Naive B cell (primary cell): ENCODE measurements around the gene SDK1. TPM values are rescaled to one million over a fixed set of nuclear protein-coding genes. Genes with fewer than 3 reads are reported as not detected.

ENCODE experiments used
- ATAC-seq, 2 donors: fragments of 150-1000 bp; cut with Tn5 transposase; 2 replicates each; pipeline ENCODE4 v1.10.0; 2021; ENCODE audit warnings: low read depth in 2 of 2, mild to moderate bottlenecking in 2 of 2, moderate library complexity in 2 of 2
- DNase-seq: peaks from one replicate; pipeline ENCODE4 v3.0.0; 2022
- H3K27ac Mint-ChIP-seq, 6 donors: one replicate each; pipeline ENCODE4 v1.8.0; 2020 to 2022; ENCODE audit warnings: mild to moderate bottlenecking in 6 of 6, mixed read lengths in 6 of 6, moderate library complexity in 5 of 6, inconsistent platforms in 2 of 6
- H3K27me3 Mint-ChIP-seq, 3 donors: one replicate each; pipeline ENCODE4 v1.8.0; 2021 to 2022; ENCODE audit warnings: mixed read lengths in 3 of 3, mild to moderate bottlenecking in 1 of 3
- H3K36me3 Mint-ChIP-seq, 2 donors: one replicate each; pipeline ENCODE4 v1.8.0; 2020 to 2022; ENCODE audit warnings: mixed read lengths in 2 of 2, inconsistent platforms in 1 of 2, mild to moderate bottlenecking in 1 of 2
- H3K4me1 Mint-ChIP-seq, 3 donors: one replicate each; pipeline ENCODE4 v1.8.0; 2020 to 2022; ENCODE audit warnings: mixed read lengths in 3 of 3, inconsistent platforms in 1 of 3, mild to moderate bottlenecking in 1 of 3, moderate library complexity in 1 of 3
- H3K4me3 Mint-ChIP-seq, 8 donors: one replicate each; pipeline ENCODE4 v1.8.0; 2020 to 2022; ENCODE audit warnings: mild to moderate bottlenecking in 8 of 8, mixed read lengths in 8 of 8, moderate library complexity in 8 of 8, inconsistent platforms in 2 of 8
- H3K9me3 Mint-ChIP-seq, 7 donors: one replicate each; pipeline ENCODE4 v1.8.0; 2020 to 2022; ENCODE audit warnings: mixed read lengths in 7 of 7, mild to moderate bottlenecking in 5 of 7, inconsistent platforms in 2 of 7, moderate library complexity in 1 of 7
- polyA plus RNA-seq, 6 donors: library from polyadenylated mRNA; unstranded; fragments of 300-500 nt; fragmentation: Illumina TruSeq; gene quantifications; one replicate each; pipeline ENCODE4 v1.2.3, GENCODE V29; 2021; ENCODE audit warnings: low read depth in 6 of 6

The SDK1 gene
- polyA plus RNA-seq, 6 donors from 2014 or later = 0.15 to 0.60 (median 0.38) TPM; not detected in 2

DNA sequence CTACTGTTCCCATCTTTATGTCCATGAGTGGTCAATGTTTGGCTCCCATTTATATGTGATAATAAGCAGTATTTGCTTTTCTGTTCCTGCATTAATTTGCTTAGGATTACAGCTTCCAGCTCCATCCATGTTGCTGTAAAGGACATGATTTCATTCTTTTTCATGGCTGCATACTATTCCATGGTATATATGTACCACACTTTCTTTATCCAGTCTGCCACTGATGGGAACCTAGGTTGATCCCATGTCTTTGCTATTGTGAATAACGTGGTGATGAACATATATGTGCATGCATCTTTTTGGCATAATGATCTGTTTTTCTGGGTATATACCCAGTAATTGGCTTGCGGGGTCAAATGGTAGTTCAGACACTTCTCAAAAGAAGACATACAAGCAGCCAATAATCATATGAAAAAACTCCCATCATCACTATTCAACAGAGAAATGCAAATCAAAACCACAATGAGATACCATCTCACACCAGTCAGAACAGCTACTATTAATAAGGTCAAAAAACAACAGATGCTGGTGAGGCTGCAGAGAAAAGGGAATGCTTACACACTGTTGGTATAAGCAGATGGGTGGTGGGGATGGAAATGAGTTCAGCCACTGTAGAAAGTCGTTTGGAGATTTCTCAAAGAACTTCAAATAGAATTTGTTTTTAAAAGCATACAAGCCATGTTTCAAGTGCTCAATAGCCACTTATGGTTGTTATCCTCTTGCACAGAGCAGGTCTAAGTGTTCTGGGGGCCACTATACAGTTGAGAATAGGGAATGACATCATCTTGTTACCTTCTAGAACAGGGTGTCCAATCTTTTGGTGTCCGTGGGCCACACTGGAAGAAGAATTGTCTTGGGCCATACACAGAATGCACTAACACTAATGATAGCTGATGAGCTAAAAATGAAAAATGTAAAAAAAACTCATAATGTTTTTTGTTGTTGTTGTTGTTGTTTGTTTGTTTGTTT, 23.2 kb upstream of the SDK1 start:
- no peaks in the 10 kb centered on the region for H3K4me1 Mint-ChIP-seq

DNA sequence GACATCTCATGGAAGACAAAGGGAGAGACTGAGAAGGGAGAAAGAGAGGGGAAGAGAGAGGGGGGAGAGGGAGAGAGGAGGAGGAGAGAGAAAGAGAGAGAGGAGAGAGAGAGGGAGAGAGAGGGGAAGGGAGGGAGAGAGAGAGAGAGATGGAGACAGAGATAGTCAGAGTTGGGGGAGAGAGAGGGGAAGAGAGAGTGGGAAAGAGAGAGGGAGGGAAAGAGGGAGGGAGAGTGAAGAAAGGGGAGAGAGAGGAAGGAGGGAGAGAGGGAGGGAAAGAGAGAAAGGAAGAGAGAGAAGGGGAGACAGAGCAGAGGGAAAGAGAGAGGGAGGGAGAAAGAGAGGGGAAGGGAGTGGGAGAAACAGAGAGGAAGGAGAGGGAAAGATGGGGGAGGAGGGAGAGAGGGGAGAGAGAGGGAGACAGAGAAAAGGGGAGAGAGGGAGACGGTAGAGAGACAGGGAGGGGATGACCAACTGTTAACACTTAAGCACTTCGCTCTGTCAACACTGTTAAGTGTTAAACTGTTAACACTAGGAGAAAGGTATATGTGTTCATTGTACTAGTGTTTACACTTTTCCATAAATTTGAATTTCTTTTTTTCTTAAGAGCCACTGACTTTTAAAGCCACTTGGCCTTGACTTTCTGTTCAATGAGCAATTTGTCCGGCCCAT, 21.8 kb upstream of the SDK1 start:
- ATAC-seq (no peak), DNase-seq (no peak)
- peaks cover 0 to 11% (median 0%) of the 10 kb centered on the region in 7 donors for H3K9me3 Mint-ChIP-seq

More for the DNA sequence above, 23.2 kb upstream of the SDK1 start:
- H3K27ac Mint-ChIP-seq = no peak overlapping the region
- H3K4me3 Mint-ChIP-seq = no peak overlapping the region
- DNase-seq (no peak), ATAC-seq (no peak)
- no peaks in the 10 kb centered on the region for H3K36me3 Mint-ChIP-seq
- peaks cover 23 to 27% (median 24%) of the 10 kb centered on the region in 3 donors for H3K27me3 Mint-ChIP-seq
- peaks cover 0 to 11% (median 0%) of the 10 kb centered on the region in 7 donors for H3K9me3 Mint-ChIP-seq

DNA sequence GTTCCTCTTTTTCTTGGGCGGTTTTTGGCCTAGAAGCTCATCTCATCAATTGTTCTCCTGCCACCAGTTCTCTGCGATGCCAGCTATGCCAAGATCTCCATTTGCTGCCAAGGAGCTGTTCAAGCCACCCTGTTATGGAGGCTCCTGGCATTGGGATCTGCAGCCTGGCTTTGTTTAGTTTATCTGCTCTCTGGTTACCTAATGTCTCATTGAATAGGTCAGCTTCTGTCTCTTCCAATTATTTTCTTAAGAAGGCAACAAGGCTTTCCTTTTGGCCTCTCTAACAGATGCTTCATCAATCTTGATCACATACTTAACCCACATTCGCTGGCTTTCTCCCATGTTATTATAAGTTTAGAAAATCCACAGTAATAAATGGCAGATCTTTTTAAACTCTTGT, 20.6 kb upstream of the SDK1 start:
- DNase-seq = no peak
- H3K9me3 Mint-ChIP-seq = peaks cover 0 to 11% (median 0%) of the 10 kb centered on the region in 7 donors
- H3K27ac Mint-ChIP-seq = no peak overlapping the region

More for the DNA sequence above, 21.8 kb upstream of the SDK1 start:
- Mint-ChIP-seq H3K27me3 (peaks cover 19 to 23% (median 20%) of the 10 kb centered on the region in 3 donors), H3K4me3 (no peak overlapping the region), H3K36me3 (no peaks in the 10 kb centered on the region), H3K27ac (no peak overlapping the region), H3K4me1 (no peaks in the 10 kb centered on the region)

DNA sequence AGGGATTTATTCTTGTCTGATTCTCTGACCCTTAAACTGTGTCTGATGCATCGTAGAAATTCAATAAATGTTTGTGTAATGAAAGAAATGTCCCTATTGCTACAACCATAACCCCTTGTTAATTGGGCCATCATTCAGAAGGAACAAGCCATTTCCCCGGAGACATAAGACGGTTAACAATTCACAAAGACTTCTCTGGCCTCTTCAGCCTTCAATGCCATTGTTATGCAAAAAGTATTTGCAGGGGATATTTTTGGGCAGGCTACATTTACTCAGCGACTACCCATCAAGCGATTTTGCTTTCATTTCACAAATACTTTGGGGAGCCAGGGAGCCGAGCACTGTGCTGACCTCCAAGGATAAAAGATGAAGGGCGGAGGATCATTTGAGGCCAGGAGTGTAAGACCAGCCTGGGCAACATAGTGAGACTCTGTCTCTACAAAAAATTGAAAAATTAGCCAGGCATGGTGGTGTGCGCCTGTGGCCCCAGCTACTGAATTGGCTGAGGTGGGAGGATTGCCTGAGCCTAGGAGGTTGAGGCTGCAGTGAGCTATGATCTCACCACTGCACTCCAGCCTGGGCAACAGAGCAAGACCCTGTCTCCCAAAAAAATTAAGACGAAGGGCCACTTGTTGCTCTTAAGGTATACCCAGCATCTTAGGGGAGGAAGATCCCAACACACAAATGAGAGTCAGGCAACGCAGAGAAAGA, 20.0 kb upstream of the SDK1 start:
- Mint-ChIP-seq H3K27ac (no peak overlapping the region), H3K4me3 (no peak overlapping the region), H3K4me1 (no peaks in the 10 kb centered on the region), H3K36me3 (no peaks in the 10 kb centered on the region), H3K9me3 (peaks cover 0 to 11% (median 0%) of the 10 kb centered on the region in 7 donors), H3K27me3 (peaks cover 17 to 23% (median 19%) of the 10 kb centered on the region in 3 donors)
- DNase-seq (no peak), ATAC-seq (no peak)

More for the DNA sequence above, 20.6 kb upstream of the SDK1 start:
- Mint-ChIP-seq H3K4me1 (no peaks in the 10 kb centered on the region), H3K27me3 (peaks cover 19 to 23% (median 20%) of the 10 kb centered on the region in 3 donors), H3K4me3 (no peak overlapping the region), H3K36me3 (no peaks in the 10 kb centered on the region)
- no peak for ATAC-seq

DNA sequence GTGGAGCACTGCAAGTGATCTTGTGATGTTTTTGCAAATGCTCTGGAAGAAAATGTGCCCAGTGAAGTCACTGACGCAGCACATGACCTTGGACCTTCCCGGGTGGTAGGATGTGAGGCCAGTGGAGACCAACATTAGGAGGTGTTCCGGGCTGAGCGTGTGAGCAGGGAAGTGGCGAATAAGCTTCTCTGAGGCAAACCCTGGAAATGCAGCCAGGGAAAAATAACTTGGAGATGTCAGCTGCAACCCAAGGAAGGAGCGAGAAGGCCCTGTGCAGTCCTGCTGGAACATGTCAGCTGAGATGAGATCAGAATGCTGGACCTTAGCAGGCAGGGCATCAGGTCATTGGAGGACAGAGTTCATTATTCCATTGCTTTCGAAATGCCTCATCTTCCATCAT, 18.6 kb upstream of the SDK1 start:
- ATAC-seq = no peak
- peaks cover 0 to 11% (median 0%) of the 10 kb centered on the region in 7 donors for H3K9me3 Mint-ChIP-seq
- H3K27ac Mint-ChIP-seq = peak overlapping the region in 1 of 6 donors; percentile 44
- H3K4me1 Mint-ChIP-seq = no peaks in the 10 kb centered on the region
- H3K36me3 Mint-ChIP-seq = no peaks in the 10 kb centered on the region
- no peak for DNase-seq
- peaks cover 19 to 24% (median 19%) of the 10 kb centered on the region in 3 donors for H3K27me3 Mint-ChIP-seq
- H3K4me3 Mint-ChIP-seq = no peak overlapping the region

DNA sequence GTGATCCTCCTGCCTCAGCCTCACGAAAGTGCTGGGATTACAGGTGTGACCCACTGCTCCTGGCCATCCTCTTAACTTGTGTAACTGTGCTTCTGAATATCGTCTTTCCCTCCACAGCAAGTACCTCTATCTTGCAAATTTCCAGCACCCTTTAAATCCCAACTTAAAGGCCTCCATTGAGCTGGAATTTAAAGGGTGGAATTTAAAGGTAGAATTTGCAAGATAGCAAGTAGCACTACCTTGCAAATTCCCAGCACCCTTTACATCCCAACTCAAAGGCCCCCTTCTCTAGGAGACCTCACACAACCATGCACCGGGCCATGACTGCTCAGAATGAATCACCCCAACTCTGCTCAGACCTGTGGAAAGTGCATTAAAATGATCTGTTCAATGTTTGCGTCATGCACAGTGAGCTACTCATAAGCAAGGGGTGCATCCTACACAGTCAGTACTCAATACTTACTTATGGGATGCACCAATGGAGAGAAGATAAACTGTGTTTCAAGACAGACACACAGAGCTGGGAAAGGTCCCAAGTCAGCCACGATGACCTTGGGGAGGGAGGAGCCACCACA, 17.8 kb upstream of the SDK1 start:
- peak overlapping the region in 1 of 6 donors; percentile 56 for H3K27ac Mint-ChIP-seq
- H3K27me3 Mint-ChIP-seq = peaks cover 13 to 28% (median 19%) of the 10 kb centered on the region in 3 donors

DNA sequence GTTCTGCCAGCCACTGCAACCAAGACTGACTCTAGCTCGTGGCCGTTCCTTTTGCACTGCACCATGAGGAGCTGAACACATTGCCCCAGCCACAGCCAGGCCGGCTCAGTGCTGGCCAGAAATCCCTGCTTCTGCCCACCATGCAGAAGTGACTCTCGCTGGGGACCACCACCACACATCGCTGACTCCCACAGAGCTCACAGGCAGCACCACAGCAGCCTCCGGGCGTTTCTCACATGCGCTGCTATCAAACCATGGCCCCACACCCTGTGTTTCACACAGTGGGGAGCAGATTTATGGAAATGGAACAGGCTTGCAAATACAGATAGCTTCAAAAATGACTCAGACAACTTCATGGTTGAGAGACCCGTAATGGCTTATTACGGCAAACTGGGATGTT, 15.4 kb upstream of the SDK1 start:
- H3K9me3 Mint-ChIP-seq = peaks cover 0 to 12% (median 0%) of the 10 kb centered on the region in 7 donors
- no peaks in the 10 kb centered on the region for H3K36me3 Mint-ChIP-seq
- H3K27me3 Mint-ChIP-seq = peaks cover 2 to 14% (median 9%) of the 10 kb centered on the region in 3 donors
- no peak for ATAC-seq
- H3K4me3 Mint-ChIP-seq = no peak overlapping the region
- no peak overlapping the region for H3K27ac Mint-ChIP-seq
- DNase-seq = no peak
- H3K4me1 Mint-ChIP-seq = no peaks in the 10 kb centered on the region

More for the DNA sequence above, 17.8 kb upstream of the SDK1 start:
- no peaks in the 10 kb centered on the region for H3K36me3 Mint-ChIP-seq
- no peak for DNase-seq
- ATAC-seq = no peak
- no peaks in the 10 kb centered on the region for H3K4me1 Mint-ChIP-seq
- peaks cover 0 to 10% (median 0%) of the 10 kb centered on the region in 7 donors for H3K9me3 Mint-ChIP-seq
- no peak overlapping the region for H3K4me3 Mint-ChIP-seq

DNA sequence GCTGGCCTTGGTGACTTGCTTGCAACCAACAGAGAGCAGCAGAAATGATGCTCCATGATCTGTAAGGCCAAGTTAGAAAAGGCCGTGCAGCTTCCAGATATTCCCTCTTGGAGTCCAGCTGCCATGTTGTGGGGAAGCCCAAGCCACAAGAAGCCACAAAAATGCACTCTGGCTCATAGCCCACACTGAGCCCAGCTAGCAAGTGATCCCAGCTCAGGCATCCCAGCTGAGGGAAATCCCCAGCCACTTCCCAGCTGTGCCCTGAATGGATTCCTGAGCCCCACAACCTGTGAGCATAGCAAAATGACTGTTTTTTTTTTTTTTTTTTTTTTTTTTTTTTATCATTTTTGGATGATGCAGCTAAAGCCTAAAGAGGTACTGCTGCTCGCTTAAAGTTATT, 11.1 kb upstream of the SDK1 start:
- Mint-ChIP-seq H3K36me3 (peaks cover 4 to 6% of the 10 kb centered on the region in 2 donors), H3K27me3 (peaks cover 26 to 28% (median 28%) of the 10 kb centered on the region in 3 donors), H3K4me3 (no peak overlapping the region), H3K27ac (no peak overlapping the region), H3K9me3 (peaks cover 0 to 12% (median 0%) of the 10 kb centered on the region in 7 donors), H3K4me1 (no peaks in the 10 kb centered on the region)
- ATAC-seq (no peak), DNase-seq (no peak)

DNA sequence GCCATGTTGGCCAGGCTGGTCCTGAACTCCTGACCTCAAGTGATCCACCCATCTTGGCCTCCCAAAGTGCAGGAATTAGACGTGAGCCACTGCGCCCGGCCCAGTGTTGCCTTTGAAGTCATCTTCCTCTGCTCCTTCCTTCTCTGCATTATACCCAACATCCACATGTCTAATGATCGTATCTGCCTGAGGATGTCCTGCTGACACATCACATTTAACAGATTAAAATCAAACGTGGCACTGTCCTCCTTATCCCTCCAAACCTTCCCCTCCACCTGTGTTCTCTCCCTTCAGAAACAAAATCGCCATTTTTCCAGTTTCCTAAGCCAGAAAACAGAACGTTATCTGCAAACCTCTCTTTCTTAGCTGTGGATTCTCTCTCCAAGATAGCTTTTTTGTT, 8.4 kb upstream of the SDK1 start:
- Mint-ChIP-seq H3K27ac (peak overlapping the region in 1 of 6 donors; percentile 58), H3K9me3 (peaks cover 0 to 9% (median 3%) of the 10 kb centered on the region in 7 donors), H3K27me3 (peaks cover 28% of the 10 kb centered on the region in 3 donors), H3K4me1 (peaks cover 0 to 4% (median 0%) of the 10 kb centered on the region in 3 donors), H3K36me3 (peaks cover 4 to 6% of the 10 kb centered on the region in 2 donors), H3K4me3 (no peak overlapping the region)
- DNase-seq (no peak), ATAC-seq (no peak)

DNA sequence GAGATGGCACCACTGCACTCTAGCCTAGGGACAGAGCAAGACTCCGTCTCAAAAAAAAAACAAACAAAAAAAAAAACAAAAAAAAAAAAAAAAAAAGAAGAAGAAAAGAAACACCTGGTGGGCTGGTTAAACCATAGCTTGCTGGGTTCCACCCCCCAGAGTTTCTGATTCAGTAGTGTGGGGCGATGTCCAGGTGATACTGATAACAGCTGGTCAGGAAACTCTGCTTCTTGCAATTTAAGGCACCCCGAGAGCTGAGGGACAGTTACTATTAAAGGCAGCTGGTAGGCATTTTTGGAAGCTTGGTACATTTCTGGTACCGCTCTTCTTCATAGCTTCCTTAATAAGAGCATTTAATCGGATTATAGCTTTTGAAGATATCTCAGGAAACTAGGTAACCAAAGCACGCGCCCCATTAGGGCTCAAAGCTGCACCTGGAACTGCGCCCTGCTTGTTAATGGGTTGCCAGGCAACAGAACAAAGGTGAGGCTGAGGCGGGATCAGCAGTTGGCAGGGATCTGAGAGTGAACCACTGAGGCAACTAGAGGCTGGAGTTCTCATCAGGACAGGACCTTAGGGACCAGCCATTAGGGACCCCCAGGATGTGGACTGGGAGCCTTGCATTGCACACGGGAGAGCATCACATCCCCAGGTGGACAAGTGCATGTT, 6.5 kb upstream of the SDK1 start:
- Mint-ChIP-seq H3K27ac (no peak overlapping the region), H3K27me3 (peaks cover 30 to 39% (median 30%) of the 10 kb centered on the region in 3 donors), H3K9me3 (peaks cover 0 to 6% (median 0%) of the 10 kb centered on the region in 7 donors), H3K36me3 (peaks cover 4 to 6% of the 10 kb centered on the region in 2 donors), H3K4me3 (no peak overlapping the region), H3K4me1 (peaks cover 0 to 4% (median under 1%) of the 10 kb centered on the region in 3 donors)
- ATAC-seq (no peak), DNase-seq (no peak)

DNA sequence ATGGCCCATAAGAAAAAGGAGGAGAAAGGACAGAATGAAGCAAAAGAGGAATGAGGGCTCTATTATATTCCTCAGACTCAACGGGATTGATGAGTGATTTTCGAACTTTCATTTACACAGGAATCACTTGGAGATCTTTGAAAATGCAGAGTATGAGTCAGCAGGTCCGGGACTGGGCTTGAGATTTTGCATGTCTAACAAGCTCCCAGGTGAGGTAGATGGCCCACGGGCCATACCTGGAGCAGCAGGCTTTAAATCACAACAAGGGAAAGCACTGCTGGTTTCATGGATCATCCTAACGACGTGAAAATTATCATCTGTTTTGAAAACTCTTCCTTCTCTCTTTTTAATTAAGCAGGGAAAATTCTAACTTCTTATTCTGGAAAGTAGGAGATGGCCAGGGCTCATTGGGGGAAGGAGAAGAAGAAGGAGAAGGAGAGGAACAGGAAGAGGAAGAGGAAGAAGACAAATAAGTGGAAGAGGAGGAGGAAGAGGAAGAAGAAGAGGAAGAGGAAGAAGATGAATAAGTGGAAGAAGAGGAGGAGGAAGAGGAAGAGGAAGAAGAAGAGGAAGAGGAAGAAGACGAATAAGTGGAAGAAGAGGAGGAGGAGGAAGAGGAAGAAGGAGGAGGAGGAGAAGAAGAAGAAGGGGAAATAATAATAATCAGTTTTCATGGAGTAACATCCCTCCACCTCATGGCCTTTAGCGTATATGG, 3.8 kb upstream of the SDK1 start:
- Mint-ChIP-seq H3K4me1 (peaks cover 6 to 9% (median 6%) of the 10 kb centered on the region in 3 donors), H3K4me3 (peak overlapping the region in 1 of 8 donors; percentile 70), H3K27me3 (peaks cover 37 to 41% (median 37%) of the 10 kb centered on the region in 3 donors), H3K36me3 (peaks cover 4 to 6% of the 10 kb centered on the region in 2 donors), H3K27ac (peak overlapping the region in 2 of 6 donors; percentile 4 to 66), H3K9me3 (peaks cover 0 to 6% (median 0%) of the 10 kb centered on the region in 7 donors)
- DNase-seq (no peak), ATAC-seq (no peak)
